ENCODE data around the gene GPSM3.
A peak's percentile ranks its signal among the peaks of the same experiment; 100 is the strongest.
"Not testable (repeated sequence)": the region's sequence is repeated elsewhere in the genome, so short reads cannot be mapped to it uniquely, and the experiment has no call there.

GPSM3 gene

GRCh38 chr6:32187009-32187709 lies 5.3 kb downstream of the GPSM3 start:
- no peak for DNase-seq (ENCODE audit: low read depth in 2 of 2)

- not testable (repeated sequence) for DNase-seq (ENCODE audit: low read depth in 2 of 2)
Measured at GRCh38 chr6:32186151-32186840, 6.1 kb downstream of the GPSM3 start.

- DNase-seq (ENCODE audit: low read depth in 2 of 2): not testable (repeated sequence)
Measured at GRCh38 chr6:32185681-32186131, 6.7 kb downstream of the GPSM3 start.

GRCh38 chr6:32184084-32184640 lies 8.3 kb downstream of the GPSM3 start, which contains the start of gene AGER:
Gene AGER (minus strand): TSS chr6:32184253. CDS start chr6:32184222, 31 bp downstream.
- DNase-seq (ENCODE audit: low read depth in 2 of 2): no peak

- no peak for DNase-seq (ENCODE audit: low read depth in 2 of 2)
Measured at GRCh38 chr6:32183483-32184083, 8.9 kb downstream of the GPSM3 start.

- DNase-seq (ENCODE audit: low read depth in 2 of 2): no peak
Measured at GRCh38 chr6:32183030-32183429, 9.4 kb downstream of the GPSM3 start.

DNA sequence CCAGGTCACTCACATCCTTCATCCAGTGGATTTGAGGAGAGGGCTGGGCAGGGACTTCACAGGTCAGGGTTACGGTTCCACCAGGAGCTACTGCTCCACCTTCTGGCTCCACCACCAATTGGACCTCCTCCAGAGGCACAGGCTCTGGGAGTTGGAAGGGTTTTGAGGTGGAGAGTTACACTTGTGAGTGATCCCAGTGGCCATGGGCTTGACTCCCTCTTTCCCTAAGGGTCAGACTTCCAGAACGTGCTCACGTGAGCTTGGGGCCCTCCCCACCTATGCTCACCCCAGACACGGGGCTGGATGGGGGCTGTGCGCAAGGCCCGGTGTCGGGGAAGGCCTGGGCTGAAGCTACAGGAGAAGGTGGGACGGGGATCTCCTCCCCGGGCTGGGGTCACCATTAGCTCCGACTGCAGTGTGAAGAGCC lies 9.9 kb downstream of the GPSM3 start:
- no peak for DNase-seq (ENCODE audit: low read depth in 2 of 2)

DNA sequence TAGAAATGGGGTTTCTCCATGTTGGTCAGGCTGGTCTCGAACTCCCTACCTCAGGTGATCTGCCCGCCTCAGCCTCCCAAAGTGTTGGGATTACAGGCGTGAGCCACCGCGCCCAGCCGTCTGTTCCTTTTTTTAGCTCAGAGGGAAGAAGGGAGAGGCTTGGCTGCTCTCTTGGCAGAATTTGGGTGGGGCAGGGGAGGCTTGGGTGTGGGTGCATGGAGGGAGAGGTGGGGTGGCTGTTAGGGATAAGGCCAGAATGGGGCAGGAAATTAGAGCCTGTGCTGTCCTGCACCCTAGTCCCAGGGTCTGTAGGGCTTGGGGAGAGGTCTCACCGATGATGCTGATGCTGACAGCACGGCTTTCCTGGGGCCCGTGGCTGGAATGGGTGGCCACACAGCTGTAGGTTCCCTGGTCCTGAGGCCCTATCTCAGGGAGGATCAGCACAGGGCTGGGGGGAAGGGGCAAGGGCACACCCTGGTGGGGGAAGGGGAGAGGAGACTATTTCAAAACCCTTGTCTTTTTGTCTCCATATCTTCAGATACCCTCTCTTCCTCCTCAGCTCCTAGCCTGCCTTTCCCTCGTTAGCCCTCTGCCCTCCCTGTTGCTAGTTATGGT lies 10.4 kb downstream of the GPSM3 start:
- no peak for DNase-seq (ENCODE audit: low read depth in 2 of 2)

- DNase-seq (ENCODE audit: low read depth in 2 of 2): no peak
Measured at GRCh38 chr6:32181148-32181702, 11.2 kb downstream of the GPSM3 start.

DNA sequence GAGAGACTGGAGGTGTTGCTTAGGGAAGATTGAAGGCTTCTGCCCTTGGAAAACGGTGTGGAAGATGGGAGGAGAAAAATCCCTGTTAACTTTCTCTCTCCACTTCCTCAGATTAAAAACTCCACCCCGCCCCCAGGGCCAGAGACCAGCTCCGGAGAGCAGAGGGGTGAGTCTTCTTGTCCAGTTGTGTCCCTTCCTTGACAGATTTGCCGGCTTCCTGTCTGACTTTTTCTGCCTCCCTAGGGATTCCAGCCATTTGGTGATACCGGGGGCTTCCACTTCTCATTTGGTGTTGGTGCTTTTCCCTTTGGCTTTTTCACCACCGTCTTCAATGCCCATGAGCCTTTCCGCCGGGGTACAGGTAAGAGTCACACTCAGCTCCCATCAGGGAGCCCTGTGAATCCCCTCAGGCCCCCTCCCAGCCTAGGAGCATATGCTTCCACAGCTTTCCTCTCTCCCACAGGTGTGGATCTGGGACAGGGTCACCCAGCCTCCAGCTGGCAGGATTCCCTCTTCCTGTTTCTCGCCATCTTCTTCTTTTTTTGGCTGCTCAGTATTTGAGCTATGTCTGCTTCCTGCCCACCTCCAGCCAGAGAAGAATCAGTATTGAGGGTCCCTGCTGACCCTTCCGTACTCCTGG lies 12.6 kb downstream of the GPSM3 start:
- DNase-seq (ENCODE audit: low read depth in 2 of 2): no peak

DNA sequence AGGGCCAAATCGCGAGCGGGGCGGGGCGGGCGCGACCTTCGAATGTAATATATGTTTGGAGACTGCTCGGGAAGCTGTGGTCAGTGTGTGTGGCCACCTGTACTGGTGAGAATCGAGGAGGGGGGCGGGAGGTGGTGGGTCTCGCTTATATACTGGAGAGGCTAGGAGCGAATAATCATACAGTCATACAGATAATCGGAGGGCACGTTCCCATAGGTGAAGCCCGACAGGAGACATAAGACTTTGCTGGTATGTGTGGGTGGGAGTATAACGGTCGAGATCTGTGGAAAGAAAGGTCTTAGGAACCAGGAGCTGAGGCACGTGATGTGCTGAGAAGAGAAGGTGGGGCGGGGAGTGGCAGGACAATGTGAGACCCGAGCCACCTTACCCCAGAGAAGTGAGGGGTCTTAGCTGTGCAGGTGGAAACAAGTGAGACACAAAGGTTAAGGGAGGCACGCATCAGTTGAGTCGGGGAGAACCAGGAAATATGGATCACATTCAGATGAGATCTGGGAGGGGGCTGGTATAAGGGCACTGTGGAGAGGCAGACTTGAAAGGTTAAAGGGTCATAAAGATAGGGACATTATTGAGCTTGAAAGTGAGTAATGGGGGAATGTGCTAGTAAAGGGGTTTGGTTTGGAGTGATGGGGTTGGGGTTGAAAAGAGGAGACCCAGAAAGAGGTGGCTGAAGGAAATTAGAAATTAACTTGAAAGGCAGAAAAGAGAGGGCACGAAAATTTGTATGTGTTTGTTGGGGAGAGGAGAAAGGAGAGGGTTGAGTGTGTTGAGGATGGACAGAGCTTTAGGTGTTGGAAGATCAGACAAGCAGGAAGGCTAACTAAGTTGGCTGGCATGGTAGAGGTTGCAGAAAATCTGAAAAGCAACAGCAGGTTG lies 13.6 kb downstream of the GPSM3 start:
- DNase-seq (ENCODE audit: low read depth in 2 of 2): no peak

- peak; percentile 70 to 89 for DNase-seq (ENCODE audit: low read depth in 2 of 2)
Measured at GRCh38 chr6:32177788-32178546, 14.5 kb downstream of the GPSM3 start, which contains the start of gene RNF5. Gene RNF5 (plus strand): TSS chr6:32178405. CDS start chr6:32178512, 107 bp downstream.

GRCh38 chr6:32177183-32177787 lies 15.2 kb downstream of the GPSM3 start:
- no peak for DNase-seq (ENCODE audit: low read depth in 2 of 2)

DNA sequence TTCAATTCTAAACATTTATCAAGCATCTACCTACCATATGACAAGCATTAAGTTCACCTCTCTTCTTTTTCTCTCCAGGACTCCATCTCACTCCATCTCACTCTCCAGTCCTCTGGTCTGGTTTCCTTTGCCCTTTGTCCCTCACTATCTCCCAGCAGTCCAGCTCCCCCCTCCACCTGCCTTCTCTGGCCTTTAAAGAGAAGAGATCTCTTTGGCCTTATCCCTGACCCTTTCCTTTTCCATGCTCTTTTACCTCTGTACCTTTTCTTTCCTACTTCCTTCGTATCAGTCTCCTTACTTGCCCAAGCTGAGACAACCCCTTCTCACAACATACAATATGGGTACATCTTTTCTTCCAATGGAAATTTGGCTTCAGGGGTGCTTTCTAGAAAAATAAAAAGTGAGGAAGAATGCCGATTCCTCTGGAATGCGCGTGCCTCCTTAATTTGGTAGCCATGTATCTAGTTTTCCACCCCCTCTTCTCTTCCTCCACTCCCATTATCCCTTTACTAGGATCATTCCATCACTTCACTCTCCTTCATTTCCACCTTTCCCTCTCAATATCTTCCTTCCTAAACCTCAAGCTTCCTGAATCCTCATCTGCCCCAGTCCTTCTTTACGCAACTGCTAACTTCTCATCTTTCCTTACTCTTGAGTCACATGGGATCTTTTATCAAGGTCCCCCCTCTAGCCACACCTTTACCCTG lies 15.8 kb downstream of the GPSM3 start:
- DNase-seq (ENCODE audit: low read depth in 2 of 2): no peak

DNA sequence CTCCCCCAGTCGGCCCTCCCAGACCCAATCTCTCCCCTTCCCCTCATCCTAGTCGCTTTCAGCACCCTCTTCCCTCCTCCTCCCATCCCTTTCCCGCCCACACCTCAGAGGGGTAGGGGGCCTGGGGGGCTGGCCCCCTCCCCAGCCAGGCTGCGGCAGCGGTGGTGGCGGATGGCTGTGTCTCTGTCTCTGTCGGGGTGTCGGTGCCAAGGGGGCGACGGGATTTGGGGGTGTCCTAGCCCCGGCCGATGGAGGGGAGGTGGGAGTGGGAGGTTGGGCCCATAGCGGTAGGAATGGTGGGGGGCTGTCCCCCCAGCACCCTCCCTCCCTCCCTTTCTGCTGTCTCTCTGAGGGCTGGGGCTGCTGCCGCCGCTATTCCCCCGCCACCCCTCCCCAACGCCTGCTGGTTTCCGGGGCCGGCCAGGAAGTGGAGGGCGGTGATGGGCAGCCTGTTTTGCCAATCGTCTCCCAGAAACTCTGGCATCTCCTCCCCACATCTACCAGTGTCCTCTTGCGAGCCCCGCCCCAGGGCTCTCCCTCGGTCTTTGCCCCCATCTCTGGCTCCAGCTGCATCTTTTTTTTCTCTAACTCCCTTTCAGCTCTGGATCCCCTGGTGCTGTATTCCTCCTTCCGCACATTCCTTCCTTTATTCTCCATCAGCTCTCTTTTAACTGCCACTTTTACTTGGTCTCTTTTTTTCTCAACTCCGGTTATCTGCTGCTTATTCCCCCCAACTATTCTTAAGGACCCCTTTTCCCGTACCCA lies 16.6 kb downstream of the GPSM3 start, which contains the start of gene AGPAT1:
AGPAT1 (minus strand) TSS at position 374 of the 765 bp plus-strand sequence. CDS start 4,588 bp downstream, outside the sequence.
- DNase-seq (ENCODE audit: low read depth in 2 of 2): peak; percentile 90 to 98

DNA sequence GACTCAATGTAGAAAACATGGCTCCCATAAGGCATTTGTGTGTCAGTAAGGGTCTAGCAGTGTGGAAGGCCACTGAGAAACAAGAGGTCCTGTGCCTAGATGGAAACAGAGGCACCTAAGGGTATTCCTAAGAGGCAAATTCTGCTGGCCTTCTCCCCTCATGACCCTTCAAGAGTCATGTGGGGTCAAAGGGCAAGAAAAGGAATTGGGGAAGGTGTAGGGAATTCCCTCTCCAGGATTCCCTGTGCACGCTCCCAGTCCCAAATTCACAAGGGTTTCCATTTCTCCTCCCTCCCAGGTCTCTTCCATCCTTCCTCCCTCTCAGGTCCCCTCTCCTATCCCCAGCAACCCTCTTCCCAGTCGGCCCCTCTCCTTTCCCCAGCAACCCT lies 17.1 kb downstream of the GPSM3 start:
- no peak for DNase-seq (ENCODE audit: low read depth in 2 of 2)

DNA sequence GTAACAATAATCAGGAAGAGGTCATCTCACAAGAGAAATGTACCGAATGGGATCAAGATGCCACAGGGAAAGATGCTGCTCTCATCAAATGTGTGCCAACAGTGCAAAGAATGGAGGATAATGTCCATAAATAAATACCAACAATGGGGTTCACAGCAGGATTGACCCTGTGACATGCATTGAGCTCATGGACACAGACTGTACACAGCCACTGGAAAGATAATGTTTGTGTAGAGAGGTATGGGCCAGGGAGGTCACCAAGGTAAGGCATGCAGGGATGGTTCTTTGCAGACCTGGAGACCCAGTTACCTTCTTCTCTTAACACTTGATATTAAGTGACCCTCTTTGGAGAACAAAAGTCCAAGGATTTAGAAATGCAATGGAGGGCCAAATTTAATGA lies 18.0 kb downstream of the GPSM3 start:
- no peak for DNase-seq (ENCODE audit: low read depth in 2 of 2)
